Measurements from ENCODE around the gene ZSCAN5A. TPM values are rescaled to one million over a fixed set of nuclear protein-coding genes. Genes with fewer than 3 reads are reported as not detected.

Gene ZSCAN5A
- total and polyA plus RNA-seq, 9 of the 15 experiments (the other 6 are each of a cell fraction or from before 2014, with no cell fraction given) = 5.8 to 15.3 (median 11.8) TPM

GRCh38 chr19:56272161-56272798 lies 42.4 kb downstream of the ZSCAN5A start, which contains the start of gene EDDM13 (continued):
- no peak for TF ChIP-seq ZNF518B (CRISPR knock-in tag; IDR thresholded peaks at IDR 0.05)
- TF ChIP-seq PHB (CRISPR knock-in tag; IDR thresholded peaks at IDR 0.05) = no peak
- no peak for TF ChIP-seq CCAR2 (IDR thresholded peaks at IDR 0.05; ENCODE audit: low read depth, low read length)
- TF ChIP-seq ZNF79 (CRISPR knock-in tag; IDR thresholded peaks at IDR 0.05; ENCODE audit: low read depth) = no peak
- TF ChIP-seq CC2D1A (IDR thresholded peaks at IDR 0.05) = no peak
- no peak for TF ChIP-seq TCF7L2 (IDR thresholded peaks at IDR 0.05; ENCODE audit: low read depth, low read length)
- no peak for TF ChIP-seq BRF1 (IDR thresholded peaks at IDR 0.05; ENCODE audit: borderline replicate concordance, extremely low read depth, insufficient read length)
- no peak for TF ChIP-seq ZNF436 (CRISPR knock-in tag; IDR thresholded peaks at IDR 0.05)

Measured in K562 (cell line).